CD4-positive, alpha-beta T cell treated with Interleukin-12 subunit alpha and Interleukin-12 subunit beta, for 1 hour (primary cell): ENCODE measurements around the gene SSTR3.

Experiments
- DNase-seq: peaks from one replicate; pipeline ENCODE4 v3.0.0-alpha.2; 2020

Gene SSTR3

GRCh38 chr22:37228106-37229011 is 16.1 kb upstream of the SSTR3 start:
- DNase-seq, result peak; percentile 61

- no peak for DNase-seq
Measured at GRCh38 chr22:37226514-37226913, 14.2 kb upstream of the SSTR3 start.

GRCh38 chr22:37226087-37226486 is 13.8 kb upstream of the SSTR3 start:
- no peak for DNase-seq

- DNase-seq, result peak; percentile 33
Measured at GRCh38 chr22:37225481-37225880, 13.2 kb upstream of the SSTR3 start.

GRCh38 chr22:37224757-37225420 is 12.6 kb upstream of the SSTR3 start:
- DNase-seq, result no peak

- peak; percentile 28 for DNase-seq
Measured at GRCh38 chr22:37223965-37224551, 11.8 kb upstream of the SSTR3 start.

GRCh38 chr22:37222440-37222971 is 10.2 kb upstream of the SSTR3 start:
- peak; percentile 64 for DNase-seq

GRCh38 chr22:37221424-37222333 is 9.4 kb upstream of the SSTR3 start:
- DNase-seq, result no peak

- peak; percentile 50 for DNase-seq
Measured at GRCh38 chr22:37220543-37220981, 8.3 kb upstream of the SSTR3 start.

GRCh38 chr22:37219533-37219932 is 7.3 kb upstream of the SSTR3 start:
- DNase-seq, result peak; percentile 36

GRCh38 chr22:37218771-37219411 is 6.6 kb upstream of the SSTR3 start:
- DNase-seq, result peak; percentile 82

GRCh38 chr22:37218399-37218770 is 6.1 kb upstream of the SSTR3 start:
- no peak for DNase-seq

- no peak for DNase-seq
Measured at GRCh38 chr22:37215890-37216289, 3.6 kb upstream of the SSTR3 start.

GRCh38 chr22:37214731-37215030 is 2.4 kb upstream of the SSTR3 start:
- DNase-seq, result no peak

GRCh38 chr22:37213941-37214730 is 1.9 kb upstream of the SSTR3 start:
- no peak for DNase-seq

- DNase-seq, result no peak
Measured at GRCh38 chr22:37213218-37213855, 1.1 kb upstream of the SSTR3 start.

- no peak for DNase-seq
Measured at GRCh38 chr22:37211866-37212173, 457 bp downstream of the SSTR3 start.

- DNase-seq, result no peak
Measured at GRCh38 chr22:37211075-37211865, 1.0 kb downstream of the SSTR3 start.

- DNase-seq, result no peak
Measured at GRCh38 chr22:37210041-37210803, 2.1 kb downstream of the SSTR3 start.
